Stimulated activated CD8-positive, alpha-beta memory T cell treated with anti-CD3 and anti-CD28 coated beads, Interleukin-12 subunit alpha, Interleukin-12 subunit beta, amount 100 ng/mL, for 1 hour (primary cell): ENCODE data around the gene NR1I2.

Source experiments
- DNase-seq: peaks from one replicate; pipeline ENCODE4 v3.0.0-alpha.2; 2020; ENCODE audit warnings: low read depth

NR1I2 gene

DNA sequence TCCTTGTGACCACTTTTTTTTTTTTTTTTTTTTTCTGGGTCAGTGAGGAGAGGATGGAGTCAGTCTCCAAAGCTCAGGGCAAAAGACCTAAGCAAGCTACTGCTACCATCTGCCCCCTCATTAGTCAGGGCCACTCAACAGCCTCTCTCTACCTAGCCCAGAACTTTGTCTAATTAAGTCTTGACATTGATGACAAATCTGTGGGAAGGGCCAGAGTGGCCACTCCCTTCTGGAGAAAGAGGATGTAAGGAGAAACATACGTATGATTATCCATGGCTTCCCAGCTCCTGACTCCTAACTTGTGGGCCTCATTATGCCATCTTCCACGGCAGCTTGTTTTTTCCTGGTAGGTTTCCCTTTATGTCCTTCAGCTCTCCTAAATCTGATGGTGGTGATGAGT, 37.9 kb downstream of the NR1I2 start:
- DNase-seq, result no peak

DNA sequence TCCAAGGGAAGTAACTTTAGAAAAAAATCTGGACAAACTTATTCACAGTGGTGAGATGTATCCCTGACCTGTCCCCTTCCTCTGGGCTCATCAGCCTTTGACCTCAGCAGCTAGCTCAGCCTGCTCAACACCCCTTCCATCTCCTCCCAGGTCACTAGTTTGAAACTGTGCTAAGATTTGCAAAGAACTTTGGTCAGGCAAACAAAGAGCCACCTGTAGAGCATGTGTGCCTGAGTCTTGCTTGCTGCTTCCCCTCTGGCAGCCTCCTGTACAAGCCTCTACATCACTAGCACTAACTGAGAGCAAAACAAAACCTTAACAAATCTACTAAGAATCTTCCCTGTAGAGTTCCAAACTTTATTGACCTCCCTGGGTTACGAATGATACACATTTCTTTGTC, 43.9 kb downstream of the NR1I2 start:
- no peak for DNase-seq

DNA sequence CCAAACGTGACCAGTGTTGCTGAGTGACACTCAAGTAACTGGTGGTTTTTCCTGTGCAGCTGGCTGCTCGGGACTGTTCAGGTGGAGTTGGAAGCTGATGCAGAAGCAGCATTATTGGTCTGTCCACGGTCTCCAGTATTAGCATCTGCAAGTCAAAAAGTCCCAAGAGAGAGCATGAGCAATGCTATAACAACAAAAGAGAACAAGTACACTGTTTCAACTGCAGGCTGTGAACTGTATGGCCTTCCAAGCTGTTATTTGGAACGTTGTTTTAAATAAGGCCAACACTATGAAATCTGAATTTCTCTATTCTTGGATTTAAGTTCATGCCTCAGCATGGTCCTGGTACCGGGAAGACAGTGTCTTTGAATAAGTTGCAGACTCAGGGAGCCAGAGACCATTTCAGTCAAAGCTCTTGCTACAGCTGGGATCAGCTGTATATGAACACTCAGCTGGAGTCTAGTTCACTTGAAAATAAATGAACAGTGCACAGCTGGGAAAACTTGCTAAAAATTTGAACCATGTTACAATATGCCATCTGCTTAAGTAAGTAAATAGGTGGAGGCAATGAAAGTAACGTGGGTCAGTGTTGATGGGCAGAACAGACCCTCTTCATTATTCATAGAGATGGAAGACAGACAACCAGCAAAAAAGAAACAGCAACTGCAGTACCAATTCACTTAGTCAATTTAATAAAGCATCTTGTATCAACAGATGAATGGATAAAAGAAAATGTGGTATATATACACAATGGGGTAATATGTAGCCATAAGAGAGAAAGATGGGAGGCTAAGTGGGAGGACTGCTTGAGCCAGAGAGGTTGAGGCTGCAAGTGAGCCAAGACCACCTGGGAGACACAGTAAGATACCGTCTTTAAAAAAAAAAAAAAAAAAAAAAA, 45.1 kb downstream of the NR1I2 start:
- DNase-seq, result no peak

DNA sequence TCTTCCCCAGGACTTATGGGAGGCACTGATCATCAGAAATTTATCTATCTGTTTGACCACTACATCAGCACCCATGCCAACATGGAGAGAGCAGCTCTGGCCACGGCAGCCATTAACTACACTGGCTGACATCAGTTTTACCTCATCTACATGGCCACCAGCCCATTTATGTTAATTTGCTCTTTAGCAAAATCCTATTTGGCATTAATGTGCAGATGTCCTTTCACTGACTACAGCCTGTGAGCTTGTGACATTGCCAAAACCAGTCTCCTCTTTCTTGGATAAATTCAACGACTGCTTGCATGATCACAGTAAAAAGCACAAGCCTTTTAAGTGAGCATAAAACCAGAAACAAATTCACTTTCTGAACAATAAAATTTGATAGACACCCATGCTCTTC, 47.5 kb downstream of the NR1I2 start:
- no peak for DNase-seq

DNA sequence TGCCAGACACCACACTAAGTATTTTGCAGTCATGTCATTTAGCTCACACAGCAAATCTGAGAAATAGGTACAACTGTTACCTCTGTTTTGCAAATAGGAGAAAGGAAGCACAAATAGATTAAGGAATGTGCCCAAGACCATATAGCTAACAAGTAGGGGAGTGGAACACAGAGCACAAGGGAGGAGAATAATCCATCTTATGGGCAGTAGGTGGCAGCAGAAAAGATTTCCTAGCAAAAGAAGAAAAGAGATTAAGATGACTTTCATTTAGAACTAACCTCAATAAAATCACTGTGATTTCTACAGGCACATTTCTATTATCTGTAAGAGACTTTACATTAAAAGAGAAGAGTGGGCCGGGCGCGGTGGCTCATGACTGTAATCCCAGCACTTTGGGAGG, 49.1 kb downstream of the NR1I2 start:
- no peak for DNase-seq

DNA sequence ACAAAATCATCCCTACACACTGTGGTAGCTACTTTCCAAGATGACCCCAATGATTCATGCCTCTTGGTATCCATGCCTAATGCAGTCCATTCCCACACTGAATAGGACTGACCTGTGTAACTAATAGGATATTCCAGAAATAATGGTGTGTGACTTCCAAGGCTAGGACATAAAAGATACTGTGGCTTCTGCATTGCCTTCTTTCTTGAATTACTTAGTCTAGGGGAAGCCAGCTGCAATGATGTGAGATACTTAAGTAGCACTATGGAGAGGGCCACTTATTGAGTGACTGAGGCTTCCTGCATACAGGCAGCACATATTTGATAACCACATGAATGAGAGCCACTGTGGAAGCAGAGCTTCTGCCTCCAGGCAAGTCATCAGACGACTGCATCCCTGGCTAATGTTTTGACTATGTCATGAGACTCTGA, 50.1 kb downstream of the NR1I2 start:
- no peak for DNase-seq

GRCh38 chr3:119834754-119835370, 53.0 kb downstream of the NR1I2 start:
- no peak for DNase-seq

GRCh38 chr3:119835556-119835955, 53.7 kb downstream of the NR1I2 start:
- DNase-seq, result no peak

DNA sequence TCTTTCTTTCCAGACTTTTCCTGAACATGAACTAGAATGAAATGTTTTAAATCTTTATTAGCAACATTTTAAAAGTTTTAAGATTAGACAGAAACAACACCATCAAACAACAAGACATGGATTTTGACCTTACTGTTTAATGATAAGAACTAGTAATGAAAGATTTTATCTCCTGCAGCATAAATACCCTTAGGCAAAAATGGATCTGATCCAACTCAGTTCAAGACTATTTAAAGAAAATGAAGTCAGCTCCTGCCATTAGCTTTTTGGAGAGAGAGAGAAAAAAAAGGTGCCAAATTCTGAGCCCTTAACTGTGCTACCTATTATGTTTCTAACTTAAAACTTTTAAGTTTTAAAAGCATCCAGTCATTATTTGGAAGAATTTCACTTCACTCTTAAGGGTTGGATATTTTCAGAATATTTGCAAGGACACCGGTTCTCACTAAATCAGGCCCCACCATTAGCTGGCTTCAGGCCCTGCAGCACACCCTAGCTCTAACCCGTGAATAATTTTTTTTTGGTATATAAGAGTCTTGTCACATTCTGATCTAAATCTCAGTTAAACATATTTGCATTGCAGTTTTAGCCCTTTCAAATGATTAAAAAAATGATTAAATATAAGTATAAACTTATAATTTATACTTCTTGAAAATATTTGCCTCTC, 60.0 kb downstream of the NR1I2 start:
- DNase-seq, result no peak

GRCh38 chr3:119849126-119849525, 67.2 kb downstream of the NR1I2 start:
- no peak for DNase-seq

DNA sequence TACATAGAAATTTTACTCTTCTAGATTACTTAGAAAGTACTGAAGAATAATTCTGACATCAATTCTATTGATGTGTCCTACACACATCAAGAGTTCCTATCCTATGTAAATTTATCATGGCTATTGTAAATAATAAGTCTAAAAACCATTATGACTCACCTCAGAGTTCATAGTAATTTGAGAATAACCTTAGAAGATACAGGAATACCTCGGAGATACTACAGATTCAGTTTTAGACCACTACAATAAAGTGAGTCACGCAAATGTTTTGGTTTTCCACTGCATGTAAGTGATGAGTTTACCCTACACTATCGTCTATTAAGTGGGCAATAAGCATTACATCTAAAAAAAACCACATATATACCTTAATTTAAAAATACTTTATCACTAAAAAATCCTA, 74.8 kb downstream of the NR1I2 start:
- DNase-seq, result no peak

GRCh38 chr3:119858957-119859356, 77.1 kb downstream of the NR1I2 start:
- no peak for DNase-seq

DNA sequence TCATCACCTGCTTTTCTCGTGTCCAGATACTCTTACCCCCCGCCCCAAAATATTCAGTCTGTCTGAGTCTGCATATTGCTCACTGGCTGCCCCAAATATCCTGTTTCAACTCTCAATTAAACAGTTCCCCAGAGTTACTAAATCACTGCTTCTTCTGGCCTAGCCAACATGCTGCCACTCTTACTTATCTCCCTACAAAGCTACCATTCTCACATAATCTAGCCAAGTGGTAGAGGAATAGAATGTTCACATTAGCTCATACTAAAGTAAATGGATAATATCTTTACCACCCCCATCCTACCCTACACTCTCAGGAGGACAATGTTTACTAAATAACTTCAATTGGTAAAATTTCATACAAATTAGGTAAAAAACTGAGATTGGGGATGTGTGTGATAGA, 77.8 kb downstream of the NR1I2 start:
- no peak for DNase-seq

GRCh38 chr3:119861681-119862080, 79.8 kb downstream of the NR1I2 start:
- no peak for DNase-seq

DNA sequence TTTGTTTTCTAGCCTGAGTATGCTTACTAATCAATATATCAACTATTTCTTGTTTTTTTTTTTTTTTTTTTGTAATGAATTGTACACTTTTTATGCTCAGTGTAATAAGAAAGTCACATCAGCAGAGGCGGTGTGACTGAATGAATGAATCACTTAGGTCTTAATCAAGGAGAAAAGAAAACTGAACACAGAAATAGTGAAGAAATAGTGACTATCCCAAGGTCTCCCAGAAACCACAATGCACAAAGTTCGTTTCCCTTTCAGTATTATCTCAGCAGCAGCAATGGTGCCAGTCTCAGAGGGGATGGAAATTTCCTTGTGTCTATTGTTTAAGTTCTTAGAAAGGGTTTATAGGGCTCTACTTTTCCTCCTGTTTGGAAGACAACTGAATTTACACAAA, 80.7 kb downstream of the NR1I2 start:
- no peak for DNase-seq

GRCh38 chr3:119864476-119864875, 82.6 kb downstream of the NR1I2 start:
- no peak for DNase-seq
